HG03060 (cell line): ENCODE results near the gene AP5S1.
A peak's percentile ranks its signal among the peaks of the same experiment; 100 is the strongest.

Source experiments
- ATAC-seq: cut with Tn5 transposase; IDR thresholded peaks from one replicate; pipeline ENCODE4 v1.9.1; 2021; ENCODE audit warnings: low read depth, moderate number of reproducible peaks; ENCODE audit not compliant: unreplicated experiment

The AP5S1 gene

GRCh38 chr20:3820048-3820900, at the start of gene AP5S1:
Gene AP5S1 (plus strand): TSS chr20:3820547. CDS start chr20:3822118, 1,571 bp downstream.
- ATAC-seq = peak; percentile 68

- no peak for ATAC-seq
These were observed 48.7 kb upstream of the AP5S1 start for GRCh38 chr20:3771552-3772058.

GRCh38 chr20:3775457-3776108, 44.8 kb upstream of the AP5S1 start:
- ATAC-seq = no peak

GRCh38 chr20:3777381-3777715, 43.0 kb upstream of the AP5S1 start:
- ATAC-seq = no peak

DNA sequence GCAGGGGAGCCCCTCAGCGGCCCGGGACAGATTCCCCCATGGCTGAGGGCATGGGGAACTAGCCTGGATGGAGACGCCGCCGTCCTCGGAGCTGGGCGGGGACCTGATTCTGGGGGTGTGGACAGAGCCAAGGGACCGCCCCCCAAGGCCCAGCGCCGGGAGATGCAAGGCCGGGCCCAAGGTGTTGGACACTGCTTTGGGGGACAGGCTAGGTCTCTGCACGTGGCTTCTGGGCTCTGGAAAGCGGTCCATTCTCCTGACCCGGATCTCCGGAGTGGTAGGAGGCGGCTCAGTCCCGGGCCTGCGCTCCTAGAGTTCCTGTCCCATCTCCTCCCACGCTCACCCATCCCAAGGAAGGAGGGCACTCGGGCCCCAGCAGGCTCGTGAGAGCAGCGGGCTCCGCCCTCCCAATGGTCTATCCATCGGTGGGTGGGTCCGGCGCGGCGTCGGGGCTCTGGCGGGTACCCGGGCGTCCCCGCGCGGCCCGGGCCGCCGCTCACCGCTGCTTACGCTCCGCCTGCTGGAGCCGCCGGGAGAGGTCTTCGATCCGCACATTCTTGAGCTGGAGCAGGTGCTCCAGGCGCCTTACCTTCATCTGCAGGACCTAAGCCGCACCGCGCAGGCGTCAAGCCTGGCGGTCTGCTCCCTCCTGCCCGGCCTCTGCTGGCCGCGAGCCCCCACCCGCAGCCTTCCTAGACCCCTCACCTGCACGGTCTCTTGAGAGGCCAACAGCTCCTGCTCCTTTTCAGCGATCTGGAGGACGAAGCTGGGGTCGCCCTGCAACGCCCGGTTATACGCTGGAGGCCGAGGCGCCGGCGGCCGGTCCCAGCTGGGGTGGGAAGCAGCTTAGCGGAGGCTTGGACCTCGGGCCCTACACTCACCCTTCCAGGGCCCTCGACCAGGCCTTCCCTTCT, 42.4 kb upstream of the AP5S1 start:
- ATAC-seq = no peak

DNA sequence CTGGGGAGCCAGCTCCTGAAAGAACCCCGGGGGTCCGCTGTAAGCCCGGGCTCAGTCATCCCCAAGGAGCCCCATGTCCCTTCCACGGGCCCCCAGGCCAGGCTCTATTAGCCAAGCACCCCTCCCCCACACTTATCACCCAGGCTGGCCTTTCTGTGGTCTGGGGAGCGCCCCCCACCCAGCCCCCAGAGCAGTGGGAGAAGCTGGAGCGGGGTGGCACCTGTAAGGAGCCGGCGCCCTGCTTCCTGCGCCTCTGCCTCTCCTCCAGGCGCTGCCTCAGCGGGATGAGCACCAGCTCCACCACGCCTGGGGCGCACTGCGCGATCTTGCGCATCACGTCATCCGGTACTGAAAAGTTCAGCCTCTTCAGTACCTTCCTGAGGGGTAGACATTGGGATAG, 41.4 kb upstream of the AP5S1 start:
- ATAC-seq = no peak

- no peak for ATAC-seq
These were observed 39.0 kb upstream of the AP5S1 start, which contains the start of gene SPEF1 for GRCh38 chr20:3781153-3781910. Gene SPEF1 (minus strand): TSS chr20:3781448. CDS start chr20:3781287, 161 bp downstream.

DNA sequence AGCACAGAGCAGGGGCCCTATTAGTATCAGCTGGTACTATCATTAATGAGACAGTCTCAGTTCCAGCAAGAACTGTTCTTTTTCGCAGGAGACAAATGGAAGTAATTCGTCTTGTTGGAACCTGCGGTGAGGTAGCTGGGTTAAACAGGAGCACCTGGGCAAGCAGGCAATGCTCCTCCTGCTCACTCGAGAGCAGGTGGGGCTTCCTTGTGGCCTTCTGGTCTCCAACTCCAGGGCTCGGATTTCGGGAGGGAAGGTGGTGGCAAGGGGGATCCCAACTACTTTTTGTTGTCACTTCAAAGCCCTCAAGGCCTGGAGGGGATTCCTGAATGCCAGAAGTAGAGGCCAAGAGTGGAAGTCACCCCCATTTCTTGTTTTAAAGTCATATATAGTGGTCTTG, 37.8 kb upstream of the AP5S1 start:
- no peak for ATAC-seq

GRCh38 chr20:3783068-3783489, 37.3 kb upstream of the AP5S1 start:
- ATAC-seq = no peak

DNA sequence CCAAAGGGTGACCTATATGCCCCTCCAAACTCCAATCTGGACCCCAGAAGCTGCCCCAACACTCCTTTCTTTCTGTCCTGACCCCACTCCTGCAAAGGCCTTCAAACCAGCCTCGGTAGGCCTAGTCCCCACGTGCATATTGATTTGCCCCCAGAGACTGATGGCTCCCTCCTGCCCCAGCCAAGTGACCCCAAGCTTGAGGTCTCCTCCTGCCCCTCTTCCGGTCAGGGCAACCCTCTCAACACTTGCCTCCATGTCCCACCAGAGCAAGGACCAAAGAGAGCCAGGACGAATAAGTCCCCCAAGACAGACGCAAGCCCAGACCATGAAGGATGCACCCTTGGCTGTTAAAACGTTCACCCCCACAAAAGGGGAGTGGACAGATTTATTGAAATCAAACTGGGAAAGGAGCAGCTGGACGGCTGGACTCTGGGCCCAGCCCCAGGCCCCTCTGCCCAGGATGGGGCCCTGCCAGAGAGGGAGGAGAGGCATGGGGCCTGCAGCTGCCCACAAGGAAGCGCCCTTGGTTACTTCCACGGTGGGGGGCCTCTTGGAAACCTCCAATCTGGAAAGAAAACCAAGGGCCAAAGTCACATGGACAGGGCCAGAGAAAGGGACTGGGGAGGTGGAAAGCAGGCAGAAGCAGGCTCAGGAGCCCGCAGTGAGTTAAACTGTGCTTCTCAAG, 36.7 kb upstream of the AP5S1 start:
- ATAC-seq = no peak

GRCh38 chr20:3784216-3784853, 36.0 kb upstream of the AP5S1 start:
- no peak for ATAC-seq

- no peak for ATAC-seq
These were observed 35.5 kb upstream of the AP5S1 start for GRCh38 chr20:3784863-3785239.

- no peak for ATAC-seq
These were observed 34.9 kb upstream of the AP5S1 start for GRCh38 chr20:3785240-3786125.

GRCh38 chr20:3786126-3786484, 34.2 kb upstream of the AP5S1 start:
- no peak for ATAC-seq

DNA sequence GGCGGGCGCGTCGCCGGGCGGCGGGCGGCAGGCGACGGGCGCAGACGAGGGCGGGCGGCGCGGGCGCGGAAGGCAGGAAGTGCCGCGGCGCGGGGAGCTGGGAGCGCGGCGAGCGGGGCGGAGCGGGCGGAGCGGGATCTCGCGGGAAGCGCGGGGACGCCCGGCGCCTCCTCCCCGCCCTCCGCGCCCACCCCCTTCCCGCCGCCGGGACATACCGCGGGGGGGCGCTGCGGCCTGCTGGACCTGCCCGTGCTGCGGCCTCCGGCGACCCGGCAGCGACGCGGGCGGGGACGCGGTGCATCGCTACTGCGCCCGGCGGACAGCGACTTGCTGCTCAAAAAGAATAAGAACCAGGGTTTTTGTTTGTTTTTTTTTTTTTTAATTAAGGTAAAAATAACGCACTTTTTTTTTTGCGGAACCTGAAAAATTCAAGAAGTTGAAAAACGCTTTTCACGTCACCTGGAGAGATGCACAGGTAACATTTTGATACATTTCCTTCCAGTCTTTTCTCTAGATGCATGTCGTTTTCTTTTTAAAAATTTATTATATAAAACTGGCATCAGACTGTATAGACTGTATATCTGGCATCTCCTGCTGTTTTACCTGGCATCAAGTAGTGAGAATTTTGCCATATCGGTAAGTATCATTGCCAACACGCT, 33.6 kb upstream of the AP5S1 start, which contains the start of gene CENPB:
TSS of gene CENPB (minus strand) at position 76 of the 659 bp plus-strand sequence. CDS start 257 bp downstream, outside the sequence.
- no peak for ATAC-seq

DNA sequence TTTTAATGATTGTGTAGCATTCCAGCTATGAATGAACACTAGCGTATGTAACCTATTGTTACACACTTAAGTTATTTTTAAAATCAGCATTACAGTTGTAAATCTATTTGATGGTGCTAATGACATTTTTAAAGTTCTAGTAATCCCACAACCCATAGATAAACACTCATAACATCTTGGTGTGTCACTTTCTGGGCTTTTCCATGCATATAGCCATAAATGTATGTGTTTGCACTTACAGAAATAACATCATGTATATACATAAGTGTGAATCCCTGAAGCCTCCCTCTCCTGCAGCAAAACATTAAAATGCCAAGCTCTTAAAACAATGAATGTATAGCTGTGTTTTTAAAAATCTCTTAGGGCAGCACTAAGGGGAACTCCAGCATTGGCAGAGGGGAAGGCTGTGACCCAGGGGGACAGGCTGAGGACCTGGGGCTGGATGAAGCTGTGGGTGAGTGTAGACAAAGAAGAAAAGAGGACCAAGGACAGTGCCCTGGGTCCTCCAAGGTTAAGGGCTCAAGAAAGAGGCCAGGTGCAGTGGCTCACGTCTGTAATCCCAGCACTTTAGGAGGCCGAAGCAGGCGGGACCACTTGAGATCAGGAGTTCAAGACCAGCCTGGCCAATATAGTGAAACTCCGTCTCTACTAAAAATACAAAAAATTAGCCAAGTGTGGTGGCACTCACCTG, 32.9 kb upstream of the AP5S1 start:
- ATAC-seq = no peak

DNA sequence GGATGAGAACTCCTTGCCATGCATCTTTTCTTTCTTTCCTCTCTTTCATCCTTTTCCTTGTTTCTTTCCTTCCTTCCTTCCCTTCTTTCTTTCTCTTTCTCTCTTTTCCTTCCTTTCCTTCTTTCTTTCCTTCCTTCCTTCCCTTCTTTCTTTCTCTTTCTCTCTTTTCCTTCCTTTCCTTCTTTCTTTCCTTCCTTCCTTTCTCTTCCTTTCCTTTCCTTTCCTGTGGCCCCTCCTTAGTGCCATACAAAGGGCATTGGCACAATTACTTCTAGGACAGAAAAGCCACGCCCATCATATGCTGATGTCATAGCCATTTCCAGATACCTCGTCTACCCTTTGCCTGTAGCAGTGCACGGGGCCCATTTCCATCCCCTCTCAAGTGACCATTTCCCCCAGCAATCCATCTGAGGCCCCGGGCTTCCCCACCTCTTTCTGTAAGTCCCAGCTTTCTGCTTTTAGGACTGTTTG, 31.6 kb upstream of the AP5S1 start:
- ATAC-seq = no peak
